Loucy (cell line): Measurements from ENCODE around the gene GIT1.

Source experiments
- EZH2phosphoT487 ChIP-seq: fragments of 200-600 bp; IDR thresholded peaks from 2 replicates; pipeline ENCODE4 v1.6.1; 2018; ENCODE audit warnings: antibody characterized with exemption, mild to moderate bottlenecking, moderate library complexity, borderline replicate concordance
- TF ChIP-seq, protein P1 (sequence below): fragments of 200-600 bp; sonication (generic); conservative IDR thresholded peaks from 2 replicates; pipeline ENCODE4 v1.5.1; 2014; ENCODE audit warnings: mild to moderate bottlenecking, antibody characterized with exemption, low read length

DNA sequence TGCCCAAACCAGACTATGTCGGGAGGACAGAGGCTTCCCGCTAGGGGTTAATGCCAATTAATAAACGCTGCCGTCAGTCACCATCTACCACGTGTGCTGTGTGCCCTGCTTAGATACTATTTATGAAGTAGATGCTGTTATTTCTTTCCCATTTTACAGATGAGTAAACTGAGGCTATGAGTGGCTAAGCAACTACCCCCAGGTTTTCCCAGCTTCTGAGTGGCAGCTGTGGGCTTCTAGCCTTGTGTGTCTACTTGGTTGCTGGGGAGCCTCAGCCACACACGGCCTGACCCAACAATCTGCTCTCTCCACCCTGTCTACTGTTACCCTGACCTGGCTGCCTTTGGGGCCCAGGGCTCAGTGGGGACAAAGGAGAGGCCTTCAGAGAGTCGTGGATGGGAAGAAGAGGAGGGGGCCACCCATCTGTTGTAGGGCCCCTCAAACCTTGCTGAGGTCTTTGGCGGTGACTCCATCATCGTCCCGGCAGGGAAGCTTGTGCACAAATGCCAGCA lies 7.1 kb downstream of the GIT1 start:
- TF ChIP-seq, protein P1, sequence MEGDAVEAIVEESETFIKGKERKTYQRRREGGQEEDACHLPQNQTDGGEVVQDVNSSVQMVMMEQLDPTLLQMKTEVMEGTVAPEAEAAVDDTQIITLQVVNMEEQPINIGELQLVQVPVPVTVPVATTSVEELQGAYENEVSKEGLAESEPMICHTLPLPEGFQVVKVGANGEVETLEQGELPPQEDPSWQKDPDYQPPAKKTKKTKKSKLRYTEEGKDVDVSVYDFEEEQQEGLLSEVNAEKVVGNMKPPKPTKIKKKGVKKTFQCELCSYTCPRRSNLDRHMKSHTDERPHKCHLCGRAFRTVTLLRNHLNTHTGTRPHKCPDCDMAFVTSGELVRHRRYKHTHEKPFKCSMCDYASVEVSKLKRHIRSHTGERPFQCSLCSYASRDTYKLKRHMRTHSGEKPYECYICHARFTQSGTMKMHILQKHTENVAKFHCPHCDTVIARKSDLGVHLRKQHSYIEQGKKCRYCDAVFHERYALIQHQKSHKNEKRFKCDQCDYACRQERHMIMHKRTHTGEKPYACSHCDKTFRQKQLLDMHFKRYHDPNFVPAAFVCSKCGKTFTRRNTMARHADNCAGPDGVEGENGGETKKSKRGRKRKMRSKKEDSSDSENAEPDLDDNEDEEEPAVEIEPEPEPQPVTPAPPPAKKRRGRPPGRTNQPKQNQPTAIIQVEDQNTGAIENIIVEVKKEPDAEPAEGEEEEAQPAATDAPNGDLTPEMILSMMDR = no peak
- no peak for TF ChIP-seq EZH2phosphoT487
